Measurements from ENCODE around the gene TOP2A.

TOP2A gene

GRCh38 chr17:40344421-40345160, 73.1 kb downstream of the TOP2A start:
- no peak for DNase-seq

GRCh38 chr17:40343219-40344119, 74.2 kb downstream of the TOP2A start:
- no peak for DNase-seq

GRCh38 chr17:40342504-40343218, 75.0 kb downstream of the TOP2A start:
- no peak for DNase-seq

DNA sequence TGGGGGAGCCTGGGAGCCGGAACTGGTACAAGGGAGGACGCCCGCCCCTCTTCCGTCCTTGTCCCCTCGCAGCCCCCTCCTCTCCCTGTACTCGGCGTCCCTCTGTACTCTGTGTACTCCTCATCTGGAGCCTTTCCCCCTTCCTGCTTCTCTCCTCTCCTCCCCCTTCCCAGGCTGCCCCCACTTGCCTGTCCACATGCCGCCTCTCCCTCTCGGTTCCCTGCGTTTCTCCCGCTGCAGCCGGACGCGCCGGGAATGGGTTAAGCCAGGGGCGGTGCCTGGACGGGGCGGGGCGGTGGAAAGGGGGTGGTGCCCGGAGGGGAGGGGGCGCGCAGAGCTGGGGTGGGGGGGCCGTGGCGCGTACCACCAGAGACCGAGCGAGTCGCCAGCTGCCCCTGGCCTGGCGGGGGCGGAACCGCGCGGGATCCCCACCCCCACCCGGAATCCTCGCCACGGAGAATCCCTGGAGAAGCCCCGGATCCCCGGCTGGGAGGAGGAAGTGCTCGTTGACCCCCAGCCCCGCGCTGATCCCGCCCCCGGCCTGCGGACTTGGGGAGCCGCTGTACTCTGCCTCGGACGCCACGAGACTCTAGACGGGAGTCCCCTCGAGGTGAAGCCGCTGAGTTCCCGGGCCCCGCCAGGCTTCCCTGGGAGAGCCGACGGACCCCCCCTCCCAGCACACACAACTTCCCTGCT, 75.7 kb downstream of the TOP2A start:
- peak; percentile 95 for DNase-seq

DNA sequence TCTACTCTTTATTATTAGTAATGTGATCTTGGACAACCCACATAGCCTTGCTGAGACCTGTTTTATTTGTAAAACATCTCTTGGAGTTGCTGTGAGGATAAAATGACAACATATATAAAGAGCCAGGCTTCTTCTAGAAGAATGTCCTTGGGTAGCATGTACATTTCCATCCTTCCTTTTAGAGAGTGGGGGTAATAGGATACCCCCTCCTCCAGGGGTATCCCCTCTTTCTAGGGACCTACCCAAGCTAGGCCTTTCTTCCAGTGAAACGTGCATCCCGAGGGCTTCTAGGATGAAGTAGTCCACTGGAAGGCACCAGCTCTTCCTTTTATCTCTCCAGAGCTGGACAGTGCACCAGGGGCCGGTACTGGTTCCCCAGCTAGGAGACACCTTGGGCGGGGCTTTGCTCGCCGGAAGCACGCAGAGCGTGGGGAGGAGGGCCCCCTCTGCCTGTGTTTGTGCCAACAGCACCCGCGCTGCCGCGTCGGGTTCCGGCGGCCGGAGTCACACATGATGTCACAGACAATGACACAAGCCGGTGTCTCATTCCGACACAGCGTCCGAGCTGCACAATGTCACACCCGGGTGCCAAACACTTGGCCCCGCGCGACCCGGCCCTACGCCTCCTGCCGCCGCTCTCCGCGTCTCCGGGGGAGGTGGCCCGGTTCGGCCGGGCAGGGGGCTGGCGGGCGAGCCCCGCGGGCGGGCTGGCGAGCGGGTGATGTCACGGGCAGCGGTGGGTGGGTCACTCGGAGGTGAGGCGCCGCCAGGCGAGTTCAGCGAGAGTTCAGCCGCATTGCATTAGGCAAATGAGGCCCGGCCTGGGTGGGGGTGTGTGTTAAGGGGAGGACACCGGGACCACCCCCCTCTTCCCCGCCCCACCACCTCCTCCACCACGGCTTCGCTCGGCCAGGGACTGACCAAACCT, 76.6 kb downstream of the TOP2A start:
- peak; percentile 97 for DNase-seq

- DNase-seq = no peak
These were observed 77.4 kb downstream of the TOP2A start for GRCh38 chr17:40340327-40340726.

- no peak for DNase-seq
These were observed 78.6 kb downstream of the TOP2A start for GRCh38 chr17:40338941-40339649.

Measured in islet precursor cell (in vitro differentiated cells).